HG02588 (cell line): ENCODE results near the gene USP30.
"Not testable (repeated sequence)": the region's sequence is repeated elsewhere in the genome, so short reads cannot be mapped to it uniquely, and the experiment has no call there.

Experiments
- ATAC-seq: cut with Tn5 transposase; IDR thresholded peaks from one replicate; pipeline ENCODE4 v1.9.1; 2021; ENCODE audit warnings: mild to moderate bottlenecking, moderate library complexity; ENCODE audit not compliant: unreplicated experiment

The USP30 gene, protein sequence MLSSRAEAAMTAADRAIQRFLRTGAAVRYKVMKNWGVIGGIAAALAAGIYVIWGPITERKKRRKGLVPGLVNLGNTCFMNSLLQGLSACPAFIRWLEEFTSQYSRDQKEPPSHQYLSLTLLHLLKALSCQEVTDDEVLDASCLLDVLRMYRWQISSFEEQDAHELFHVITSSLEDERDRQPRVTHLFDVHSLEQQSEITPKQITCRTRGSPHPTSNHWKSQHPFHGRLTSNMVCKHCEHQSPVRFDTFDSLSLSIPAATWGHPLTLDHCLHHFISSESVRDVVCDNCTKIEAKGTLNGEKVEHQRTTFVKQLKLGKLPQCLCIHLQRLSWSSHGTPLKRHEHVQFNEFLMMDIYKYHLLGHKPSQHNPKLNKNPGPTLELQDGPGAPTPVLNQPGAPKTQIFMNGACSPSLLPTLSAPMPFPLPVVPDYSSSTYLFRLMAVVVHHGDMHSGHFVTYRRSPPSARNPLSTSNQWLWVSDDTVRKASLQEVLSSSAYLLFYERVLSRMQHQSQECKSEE

DNA sequence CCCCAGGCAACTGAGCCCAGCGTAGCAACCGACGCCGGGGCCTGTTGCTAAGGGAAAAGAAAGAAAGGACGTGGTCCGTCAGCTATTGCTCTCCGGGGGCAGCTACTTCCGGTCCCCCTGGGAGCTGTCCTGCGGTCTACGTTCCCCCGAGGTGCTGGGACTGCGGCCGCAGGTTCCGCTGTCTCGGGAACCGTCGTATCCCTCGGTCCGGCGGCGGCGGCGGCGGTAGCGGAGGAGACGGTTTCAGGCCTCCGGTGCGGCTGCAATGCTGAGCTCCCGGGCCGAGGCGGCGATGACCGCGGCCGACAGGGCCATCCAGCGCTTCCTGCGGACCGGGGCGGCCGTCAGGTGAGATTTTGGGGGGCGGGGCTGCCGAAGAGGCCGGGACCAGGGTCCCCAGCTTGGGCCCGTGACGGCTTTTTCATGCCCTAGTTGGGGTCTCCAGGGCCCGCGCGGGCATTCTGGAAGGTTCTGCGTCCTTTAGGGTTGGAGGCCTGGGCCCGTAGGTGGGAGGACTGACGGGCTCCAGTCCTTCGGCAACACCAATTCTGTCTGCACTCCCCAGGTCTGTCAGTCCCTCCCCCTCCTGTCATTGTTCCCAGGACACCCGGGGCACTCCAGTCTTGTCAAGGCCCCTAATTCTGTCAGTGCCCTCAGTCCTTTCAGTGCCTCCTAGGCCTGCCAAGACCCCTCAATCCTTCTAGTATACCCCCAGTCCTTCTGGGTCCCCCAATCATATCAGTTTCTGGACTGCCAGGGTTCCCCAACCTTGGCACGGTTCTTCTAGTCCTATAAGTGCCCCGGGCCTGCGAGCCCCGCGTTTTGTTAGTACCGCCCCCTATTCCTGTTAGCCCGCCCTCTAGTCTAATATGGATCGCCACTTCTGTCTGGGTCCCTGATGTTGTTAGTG is at the start of gene USP30:
Gene USP30 (plus strand): TSS at position 163 of the 910 bp plus-strand sequence. CDS start 103 bp downstream, at position 266.
- peak; percentile 77 for ATAC-seq

DNA sequence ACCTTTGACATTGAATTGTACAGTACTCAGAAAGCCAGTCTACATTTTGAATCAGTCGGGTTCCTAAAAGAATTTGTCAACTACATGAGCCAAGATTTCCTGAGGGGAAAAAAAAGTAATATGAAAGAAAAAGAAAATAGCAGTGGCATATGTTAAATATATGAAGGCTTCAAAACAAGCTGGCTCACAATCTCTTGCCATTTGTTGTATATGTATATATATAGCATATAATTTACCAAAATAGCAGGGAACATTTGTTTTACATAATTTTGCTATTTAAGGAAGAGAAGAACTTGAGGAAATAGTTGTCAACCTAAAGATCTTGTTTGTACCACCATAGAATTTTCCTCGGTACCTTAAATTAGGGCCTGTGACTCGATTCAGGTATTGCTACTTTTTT is 48.4 kb upstream of the USP30 start:
- no peak for ATAC-seq

DNA sequence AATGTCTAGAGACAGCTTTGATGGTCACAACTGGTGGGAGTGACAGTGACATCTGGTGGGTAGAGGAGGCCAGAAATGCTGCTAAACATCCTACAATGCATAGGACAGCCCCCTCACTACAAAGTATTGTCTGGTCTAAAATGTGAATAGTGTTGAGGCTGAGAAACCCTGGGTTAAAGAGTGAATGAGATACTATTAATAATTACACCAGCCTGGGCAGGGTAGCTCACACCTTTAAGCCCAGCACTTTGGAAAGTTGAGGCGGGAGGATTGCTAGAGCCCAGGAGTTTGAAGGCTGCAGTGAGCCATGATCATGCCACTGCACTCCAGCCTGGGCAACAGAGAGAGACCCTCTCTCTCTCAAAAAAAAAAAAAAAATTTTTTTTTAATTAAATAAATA is 42.6 kb upstream of the USP30 start:
- no peak for ATAC-seq

DNA sequence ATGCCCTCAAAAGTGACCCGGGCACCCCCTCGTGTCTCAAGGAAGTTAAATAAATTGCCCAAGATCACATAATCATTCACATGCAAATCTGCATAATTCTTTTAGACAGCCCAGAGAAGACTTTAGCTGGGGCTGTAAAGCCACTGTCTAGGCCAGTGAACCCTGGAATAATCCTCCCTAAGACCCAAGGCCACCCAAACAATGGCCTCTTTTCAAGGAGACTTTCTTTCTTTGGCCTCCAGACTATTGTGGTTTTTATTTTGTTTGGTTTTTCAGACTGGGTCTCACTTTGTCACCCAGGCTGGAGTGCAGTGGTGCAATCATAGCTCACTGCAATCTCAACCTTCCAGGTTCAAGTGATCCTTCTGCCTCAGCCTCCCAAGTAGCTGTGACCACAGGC is 42.1 kb upstream of the USP30 start:
- ATAC-seq, result no peak

DNA sequence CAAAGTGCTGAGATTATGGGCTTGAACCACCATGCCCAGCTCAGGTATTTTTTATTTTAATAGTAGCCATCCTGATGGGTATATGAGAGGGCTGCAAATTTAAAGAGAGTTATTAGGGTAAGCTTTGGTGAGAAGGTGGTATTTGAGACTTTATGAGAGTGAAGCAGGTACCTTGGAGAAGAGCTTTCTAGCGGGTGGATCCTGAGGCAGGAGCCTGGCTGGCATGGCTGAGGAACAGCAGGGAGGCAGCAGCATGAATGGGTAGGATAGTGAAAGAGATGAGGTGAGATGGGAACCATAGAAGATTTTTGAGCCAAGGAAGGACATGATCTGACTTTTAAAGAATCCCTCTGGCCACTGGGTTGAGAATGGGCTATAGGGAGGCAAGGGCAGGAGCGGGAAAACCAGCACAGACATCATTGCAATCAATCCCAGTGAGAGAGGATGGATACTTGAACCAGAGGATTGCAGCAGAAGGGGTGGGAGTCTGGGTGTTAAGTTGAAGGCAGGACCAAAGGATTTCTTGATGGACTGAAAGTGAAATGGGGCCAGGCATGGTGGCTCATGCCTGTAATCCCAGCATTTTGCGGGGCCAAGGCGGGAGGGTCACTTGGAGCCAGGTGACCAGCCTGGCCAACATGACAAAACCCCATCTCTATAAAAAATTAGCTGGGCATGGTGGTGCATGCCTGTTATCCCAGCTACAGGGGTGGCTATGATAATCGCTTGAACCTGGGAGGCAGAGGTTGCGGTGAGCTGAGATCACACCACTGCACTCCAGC is 37.2 kb upstream of the USP30 start:
- ATAC-seq, result no peak

DNA sequence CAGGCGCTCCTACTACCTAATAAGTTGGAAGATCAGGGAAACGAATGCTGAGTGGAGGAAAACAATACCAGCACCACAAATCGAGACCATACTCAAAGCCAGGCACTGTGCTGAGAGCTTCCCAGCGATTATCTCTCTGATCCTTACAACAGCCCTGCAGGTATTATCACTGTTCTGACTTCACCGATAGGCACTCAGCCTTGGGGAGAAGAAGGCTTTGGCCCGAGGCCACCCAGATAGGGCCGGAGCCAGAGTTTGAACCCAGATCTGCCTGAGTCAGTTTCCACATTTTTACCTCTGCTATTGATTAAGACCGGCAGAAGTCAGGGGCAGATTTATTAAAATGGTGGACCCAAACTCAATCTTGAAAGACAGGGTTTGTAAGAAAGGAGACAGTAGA is 36.4 kb upstream of the USP30 start:
- ATAC-seq, result no peak

DNA sequence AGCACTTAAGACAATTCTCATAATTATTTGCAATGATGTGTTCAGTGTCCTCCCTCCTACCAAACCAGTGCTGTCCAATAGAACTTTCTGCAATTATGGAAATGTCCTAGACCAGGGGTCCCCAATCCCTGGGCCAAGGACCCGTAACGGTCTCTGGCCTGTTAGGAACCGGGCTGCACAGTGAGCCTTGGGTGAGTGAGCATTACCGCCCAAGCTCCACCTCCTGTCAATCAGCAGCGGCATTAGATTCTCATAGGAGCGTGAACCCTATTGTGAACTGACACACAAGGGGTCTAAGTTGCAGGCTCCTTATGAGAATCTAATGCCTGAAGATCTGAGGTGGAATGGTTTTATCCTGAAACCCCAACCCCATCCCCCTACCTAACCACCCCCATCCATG is 35.4 kb upstream of the USP30 start:
- no peak for ATAC-seq

DNA sequence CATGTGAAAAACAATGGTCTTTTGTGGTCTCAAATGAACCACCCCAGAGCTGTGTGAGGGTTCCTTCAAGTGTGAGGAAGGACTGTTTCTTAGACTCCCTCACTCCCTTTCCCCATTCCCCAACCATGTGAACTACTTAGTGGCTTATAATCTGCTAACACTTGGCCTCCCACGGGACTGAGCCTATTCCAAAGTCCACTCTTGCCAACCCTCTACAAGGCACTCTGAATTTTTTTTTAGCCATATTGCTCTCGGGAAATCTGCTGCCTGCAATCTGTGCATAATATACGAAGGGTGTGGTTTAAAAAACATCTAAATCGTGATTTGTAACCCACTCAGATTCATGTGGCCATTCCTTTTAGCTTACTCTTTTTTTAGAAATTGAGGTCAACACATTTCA is 34.1 kb upstream of the USP30 start:
- ATAC-seq, result no peak

DNA sequence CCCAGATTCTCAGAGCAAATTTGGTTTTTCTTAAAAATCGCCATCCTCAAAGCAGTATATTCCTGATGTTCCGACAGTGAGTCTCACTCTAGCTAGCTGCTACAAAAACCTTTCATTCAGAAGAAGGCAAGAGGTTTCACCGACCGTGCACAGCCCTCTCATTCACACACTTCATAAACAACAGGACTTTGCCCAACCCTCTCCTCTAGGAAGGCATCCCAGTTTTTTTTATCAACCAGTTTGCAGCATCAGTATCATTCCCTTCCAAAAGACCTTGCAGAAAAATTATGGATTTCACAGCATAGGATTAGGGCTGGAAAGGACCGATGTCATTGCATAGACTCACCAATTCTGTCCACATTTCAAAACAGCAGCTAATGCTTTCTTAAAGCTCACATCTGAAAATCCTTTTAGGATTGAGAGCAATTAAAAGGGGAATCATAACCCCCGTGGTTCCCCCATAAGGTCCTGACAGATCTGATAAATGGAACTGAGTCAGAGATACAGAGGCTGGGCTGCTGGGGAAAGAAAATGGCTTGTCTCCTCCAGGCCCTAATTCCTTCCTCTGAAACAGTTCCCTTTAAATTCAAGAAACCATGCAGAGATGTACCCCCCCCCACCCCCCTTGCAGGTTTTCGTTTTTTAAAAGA is 32.1 kb upstream of the USP30 start:
- ATAC-seq, result no peak

DNA sequence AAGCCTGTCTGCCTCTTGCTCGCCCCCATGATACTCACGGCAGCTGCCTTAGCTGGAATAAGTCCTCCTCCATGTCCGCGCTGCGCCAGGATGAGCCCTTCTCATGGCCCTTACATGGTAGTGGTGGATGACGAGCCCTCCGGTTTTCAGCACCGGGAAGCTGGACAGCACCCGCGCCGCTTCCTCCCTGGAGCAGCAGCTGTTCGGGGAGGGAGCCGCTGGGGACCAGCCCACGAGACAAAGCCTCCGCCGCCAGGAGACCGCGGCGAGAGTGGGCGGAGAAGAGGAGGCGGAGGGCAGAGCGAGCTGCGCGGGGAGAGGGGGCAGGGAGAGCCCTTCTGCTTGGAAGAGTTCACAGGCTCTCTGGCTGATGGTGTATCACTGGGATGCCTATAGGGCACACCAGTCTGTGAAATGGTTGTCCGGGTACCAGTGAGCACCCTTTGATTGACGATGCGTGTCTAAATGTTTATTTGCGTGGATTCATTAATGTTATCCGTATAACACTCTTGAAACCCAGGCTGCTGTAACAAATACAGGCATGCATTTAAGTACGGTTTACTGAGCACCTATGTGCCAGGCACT is 31.5 kb upstream of the USP30 start, which contains the start of gene SVOP:
Gene SVOP (minus strand): TSS at position 273 of the 585 bp plus-strand sequence. CDS start 200 bp downstream, at position 73.
- no peak for ATAC-seq

DNA sequence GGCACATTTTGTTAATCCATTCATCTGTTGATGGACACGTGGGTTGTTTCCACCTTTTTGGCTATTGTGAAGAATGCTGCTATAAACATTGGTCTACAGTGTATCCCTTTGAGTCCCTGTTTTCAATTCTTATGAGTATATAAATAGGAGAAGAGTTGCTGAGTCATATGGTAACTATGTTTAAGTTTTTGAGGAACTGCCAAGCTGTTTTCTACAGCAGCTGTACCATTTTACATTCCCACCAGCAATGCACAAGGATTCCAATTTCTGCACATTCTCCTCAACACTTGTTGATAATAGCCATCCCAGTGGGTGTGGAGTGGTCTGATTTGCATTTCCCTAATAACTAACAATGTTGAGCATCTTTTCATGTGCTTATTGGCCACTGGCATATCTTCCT is 24.6 kb upstream of the USP30 start:
- ATAC-seq, result no peak

DNA sequence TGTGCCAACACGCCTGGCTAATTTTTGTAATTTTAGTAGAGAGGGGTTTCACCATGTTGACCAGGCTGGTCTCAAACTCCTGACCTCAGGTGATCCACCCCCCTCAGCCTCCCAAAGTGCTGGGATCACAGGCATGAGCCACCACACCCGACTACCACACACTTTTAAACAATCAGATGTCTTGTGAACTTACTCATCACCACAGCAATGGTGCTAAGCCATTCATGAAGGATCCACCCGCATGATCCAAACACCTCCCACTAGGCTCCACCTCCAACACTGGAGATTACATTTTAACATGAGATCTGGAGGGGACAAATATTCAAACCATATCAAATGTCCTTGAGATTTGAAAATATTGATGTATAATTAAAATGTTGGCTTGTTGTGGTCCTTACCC is 23.8 kb upstream of the USP30 start:
- not testable (repeated sequence) for ATAC-seq

DNA sequence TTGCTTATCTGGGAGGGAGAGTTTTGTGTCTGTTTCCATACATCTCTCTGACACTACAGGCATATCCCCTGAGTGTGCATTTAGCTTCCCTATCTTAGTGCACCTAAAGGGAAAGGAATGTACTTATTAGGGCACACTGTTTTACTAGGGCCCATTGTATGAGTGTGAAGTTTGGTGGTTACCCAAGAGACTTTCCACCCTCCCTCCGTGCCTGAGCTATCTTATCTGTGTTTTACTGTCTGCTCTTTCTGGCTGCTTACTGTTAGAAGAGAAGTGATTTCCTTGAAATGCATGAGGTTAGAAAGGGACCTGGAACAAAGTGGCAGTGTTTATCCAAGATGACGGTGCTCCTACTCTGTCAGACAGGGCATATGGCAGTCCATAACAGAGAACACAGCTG is 23.0 kb upstream of the USP30 start:
- no peak for ATAC-seq

DNA sequence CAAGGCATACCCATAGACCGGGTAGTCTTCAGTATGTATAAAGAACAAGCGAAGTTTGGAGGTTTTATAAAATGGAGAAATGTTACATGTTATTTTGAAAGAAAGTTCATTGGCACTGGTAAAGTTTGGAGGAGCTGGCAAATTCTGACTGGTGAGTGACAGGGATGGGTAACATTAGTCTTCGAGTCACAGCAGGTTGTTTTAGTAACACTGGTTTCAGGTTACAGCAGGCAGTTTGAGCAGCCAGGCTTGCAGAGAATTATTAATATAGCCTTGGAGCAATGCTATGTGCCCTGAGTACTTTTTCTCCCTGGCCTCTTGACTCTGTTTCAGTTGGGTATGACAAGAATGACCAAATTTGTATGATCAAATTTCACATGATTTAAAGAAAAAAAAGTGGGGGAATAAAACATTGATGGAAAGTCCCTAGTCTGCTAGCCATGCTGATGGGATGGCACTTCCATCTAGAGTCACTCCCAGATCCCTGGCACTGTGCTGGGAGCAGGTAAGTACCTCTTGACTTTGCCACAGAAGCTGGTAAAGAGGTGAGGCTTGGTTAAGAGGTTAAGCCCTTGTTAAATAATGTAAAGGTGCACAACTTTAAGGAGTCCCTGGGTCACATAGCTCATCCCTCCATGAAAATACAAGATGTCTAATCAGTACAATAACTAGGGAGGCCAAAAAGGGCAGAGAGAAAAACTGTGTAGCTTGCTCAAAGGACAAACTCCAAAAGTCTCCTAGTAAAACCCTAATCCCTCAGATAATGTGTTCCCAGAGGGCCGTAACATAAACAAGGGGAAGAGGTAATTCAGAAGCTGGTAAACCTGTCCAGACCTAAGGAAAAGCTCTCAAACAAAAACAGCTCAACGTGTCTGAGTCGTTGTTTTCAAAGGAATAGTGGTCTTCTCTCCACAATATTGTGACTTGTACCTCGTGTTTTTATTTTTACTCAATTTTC is 18.9 kb upstream of the USP30 start:
- no peak for ATAC-seq

DNA sequence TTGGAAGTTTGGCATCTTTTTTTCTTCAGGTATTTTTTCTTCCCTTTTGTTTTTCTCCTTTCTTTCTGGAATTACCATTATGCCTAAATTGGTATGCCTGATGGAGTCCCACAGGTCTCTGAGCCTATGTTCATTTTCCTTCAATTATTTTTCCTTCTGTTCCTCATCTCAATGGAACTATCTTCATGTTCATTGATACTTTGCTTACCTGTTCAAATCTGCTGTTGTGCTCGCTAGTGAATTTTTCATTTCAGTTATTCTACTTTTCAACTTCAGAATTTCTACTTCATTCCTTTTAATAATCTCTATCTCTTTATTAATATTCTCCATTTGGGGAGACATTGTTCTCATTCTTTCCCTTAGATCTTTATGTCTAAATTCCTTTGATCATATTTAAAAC is 15.4 kb upstream of the USP30 start:
- ATAC-seq, result no peak

DNA sequence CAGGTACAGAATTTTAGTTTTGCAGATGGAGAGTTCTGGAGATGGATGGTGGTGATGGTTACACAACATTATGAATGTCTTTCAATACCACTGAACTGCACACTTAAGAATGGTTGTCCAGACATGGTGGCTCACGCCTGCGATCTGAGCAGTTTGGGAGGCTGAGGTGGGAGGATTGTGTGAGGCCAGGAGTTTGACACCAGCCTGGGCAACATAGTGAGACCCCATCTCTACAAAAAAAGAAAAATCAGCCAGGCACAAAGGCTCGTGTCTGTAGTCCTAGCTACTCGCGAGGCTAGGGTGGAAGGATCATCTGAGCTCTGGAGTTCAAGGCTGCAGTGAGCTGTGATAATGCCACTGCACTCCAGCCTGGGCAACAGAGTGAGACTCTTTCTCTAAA is 8.1 kb upstream of the USP30 start:
- no peak for ATAC-seq

DNA sequence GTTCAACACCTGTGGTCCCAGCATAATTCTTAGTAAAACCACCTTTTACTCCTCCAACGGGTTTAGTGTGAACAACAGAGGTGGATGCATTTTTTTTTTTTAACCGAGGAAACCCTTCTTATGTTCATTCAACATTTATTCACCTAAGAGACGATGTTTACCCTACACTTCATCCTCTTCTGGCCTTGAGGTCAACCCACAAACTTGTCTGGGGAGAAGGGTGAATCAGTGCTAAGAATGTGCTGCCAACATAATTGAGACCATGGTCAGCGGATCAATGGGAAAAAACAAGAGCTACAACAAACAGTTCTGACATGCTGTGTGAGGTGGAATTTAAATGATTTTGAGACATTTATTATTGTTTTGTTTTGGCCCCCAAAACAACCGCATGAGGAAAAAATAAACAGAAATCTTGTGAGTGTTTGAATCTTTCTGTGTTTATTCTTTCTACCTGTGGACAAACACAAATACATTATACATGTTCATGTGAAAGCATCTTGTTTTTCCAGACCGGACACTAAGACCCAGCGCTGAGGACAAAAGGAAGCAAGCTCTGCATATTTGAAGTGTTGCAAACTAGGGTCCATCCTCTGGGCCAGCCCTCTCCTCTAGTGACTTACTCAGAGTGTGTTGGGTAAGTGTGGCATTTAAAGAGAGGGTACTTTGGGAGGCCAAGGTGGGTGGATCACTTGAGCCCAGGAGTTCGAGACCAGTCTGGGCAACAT is 5.1 kb upstream of the USP30 start:
- no peak for ATAC-seq

DNA sequence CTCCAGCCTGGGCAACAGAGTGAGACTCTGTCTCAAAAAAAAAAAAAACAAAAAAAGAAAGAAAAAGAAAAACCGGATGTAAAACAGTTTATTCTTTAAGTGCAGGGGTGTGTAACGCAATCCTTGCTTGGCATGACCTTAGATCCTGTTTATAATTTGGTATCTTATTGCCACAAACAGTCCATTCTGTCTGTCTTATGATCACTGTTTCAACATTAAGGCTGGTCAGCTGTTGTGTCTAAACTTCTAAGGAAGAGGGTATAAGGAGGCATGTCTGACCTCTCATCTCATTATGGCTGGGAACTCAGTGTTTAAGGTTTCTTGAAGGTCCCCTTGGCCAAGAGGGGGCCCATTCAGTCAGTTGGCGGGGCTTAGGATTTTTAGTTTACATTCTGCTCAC is 3.7 kb upstream of the USP30 start:
- ATAC-seq, result not testable (repeated sequence)
